PC-9 (cell line): ENCODE data around the gene CNNM3. TPM values are rescaled to one million over a fixed set of nuclear protein-coding genes. Genes with fewer than 3 reads are reported as not detected.
"Not testable (repeated sequence)": the region's sequence is repeated elsewhere in the genome, so short reads cannot be mapped to it uniquely, and the experiment has no call there.

Experiments
- BruUV-seq: library from RNA; stranded (reverse); fragments of 400-500 nt; replicated peaks from 2 replicates; lab custom pipeline; 2021; lab: Mats Ljungman, UMichigan
- CTCF ChIA-PET: fragments of 300-600 bp; sonication (Branson Sonifier 250); formaldehyde crosslinking; loops from one replicate; lab custom pipeline; 2022; ENCODE audit warnings: antibody characterized with exemption; lab: Charles Lee
- POLR2A ChIA-PET: fragments of 300-600 bp; sonication (Branson Sonifier 250); formaldehyde crosslinking; loops from one replicate; lab custom pipeline; 2022; ENCODE audit warnings: antibody characterized with exemption; ENCODE audit not compliant: unreplicated experiment; lab: Charles Lee
- DNase-seq, 2 experiments: peaks; one replicate each; pipeline versions ENCODE4 v3.0.0 to v3.0.0-alpha.2; 2015 to 2022; ENCODE audit warnings: mixed read lengths in 1 of 2
- H2AFZ ChIP-seq: fragments of 200-600 bp; sonication (generic); 2 replicates; pipeline ENCODE4 v1.8.1; 2017; ENCODE audit warnings: antibody characterized with exemption
- H3F3A ChIP-seq: fragments of 200-600 bp; sonication (generic); 2 replicates; pipeline ENCODE4 v1.8.1; 2017; ENCODE audit warnings: antibody characterized with exemption, mild to moderate bottlenecking, low read depth; ENCODE audit not compliant: insufficient read depth
- H3K27ac ChIP-seq: fragments of 200-600 bp; sonication (generic); 2 replicates; pipeline ENCODE4 v1.6.1; 2016; ENCODE audit warnings: mixed run types
- H3K27me3 ChIP-seq: fragments of 200-600 bp; sonication (generic); 2 replicates; pipeline ENCODE4 v1.6.1; 2016; ENCODE audit warnings: low read depth, mixed run types; ENCODE audit not compliant: insufficient read depth
- H3K36me3 ChIP-seq: fragments of 200-600 bp; sonication (generic); 2 replicates; pipeline ENCODE4 v1.6.1; 2016; ENCODE audit warnings: low read depth, mixed run types
- H3K4me1 ChIP-seq: fragments of 200-600 bp; sonication (generic); replicated peaks from 2 replicates; pipeline ENCODE4 v1.6.1; 2016; ENCODE audit warnings: mixed run types; ENCODE audit not compliant: insufficient read depth
- H3K4me2 ChIP-seq: fragments of 200-600 bp; sonication (generic); 2 replicates; pipeline ENCODE4 v1.6.1; 2017; ENCODE audit warnings: mixed run types
- H3K4me3 ChIP-seq: fragments of 200-600 bp; sonication (generic); 2 replicates; pipeline ENCODE4 v1.6.1; 2016; ENCODE audit warnings: mixed run types
- H3K79me2 ChIP-seq: fragments of 200-600 bp; sonication (generic); 2 replicates; pipeline ENCODE4 v1.6.1; 2017; ENCODE audit warnings: low read depth, mixed run types
- H3K9me2 ChIP-seq: fragments of 200-600 bp; sonication (generic); 2 replicates; pipeline ENCODE4 v1.8.1; 2017; ENCODE audit warnings: mild to moderate bottlenecking; ENCODE audit not compliant: insufficient read depth
- H3K9me3 ChIP-seq: fragments of 200-600 bp; sonication (generic); 2 replicates; pipeline ENCODE4 v1.8.1; 2016; ENCODE audit warnings: low read depth; ENCODE audit not compliant: insufficient read depth
- H4K20me1 ChIP-seq: fragments of 200-600 bp; sonication (generic); 2 replicates; pipeline ENCODE4 v1.8.1; 2017; ENCODE audit not compliant: insufficient read depth
- EZH2 ChIP-seq: fragments of 200-600 bp; sonication (generic); IDR thresholded peaks from 2 replicates; pipeline ENCODE4 v1.8.0; 2017; ENCODE audit warnings: antibody characterized with exemption, low read depth
- intact Hi-C: fragments of 100-400 bp; cut with micrococcal nuclease; formaldehyde crosslinking; loops from one replicate; pipeline ENCODE4 v1.10.0; 2022; ENCODE audit not compliant: unreplicated experiment
- total RNA-seq: library from RNA; stranded (reverse); gene quantifications from 2 replicates; pipeline ENCODE4 v1.2.3, GENCODE V29; 2021
- TF ChIP-seq, protein P1 (sequence below): fragments of 200-600 bp; sonication (generic); conservative IDR thresholded peaks from 2 replicates; pipeline ENCODE4 v1.6.1; 2017; ENCODE audit warnings: mixed run types, antibody characterized with exemption, mild to moderate bottlenecking, moderate library complexity

Gene CNNM3
- total RNA-seq, 1 experiment from 2014 or later, result 28.7 TPM

DNA sequence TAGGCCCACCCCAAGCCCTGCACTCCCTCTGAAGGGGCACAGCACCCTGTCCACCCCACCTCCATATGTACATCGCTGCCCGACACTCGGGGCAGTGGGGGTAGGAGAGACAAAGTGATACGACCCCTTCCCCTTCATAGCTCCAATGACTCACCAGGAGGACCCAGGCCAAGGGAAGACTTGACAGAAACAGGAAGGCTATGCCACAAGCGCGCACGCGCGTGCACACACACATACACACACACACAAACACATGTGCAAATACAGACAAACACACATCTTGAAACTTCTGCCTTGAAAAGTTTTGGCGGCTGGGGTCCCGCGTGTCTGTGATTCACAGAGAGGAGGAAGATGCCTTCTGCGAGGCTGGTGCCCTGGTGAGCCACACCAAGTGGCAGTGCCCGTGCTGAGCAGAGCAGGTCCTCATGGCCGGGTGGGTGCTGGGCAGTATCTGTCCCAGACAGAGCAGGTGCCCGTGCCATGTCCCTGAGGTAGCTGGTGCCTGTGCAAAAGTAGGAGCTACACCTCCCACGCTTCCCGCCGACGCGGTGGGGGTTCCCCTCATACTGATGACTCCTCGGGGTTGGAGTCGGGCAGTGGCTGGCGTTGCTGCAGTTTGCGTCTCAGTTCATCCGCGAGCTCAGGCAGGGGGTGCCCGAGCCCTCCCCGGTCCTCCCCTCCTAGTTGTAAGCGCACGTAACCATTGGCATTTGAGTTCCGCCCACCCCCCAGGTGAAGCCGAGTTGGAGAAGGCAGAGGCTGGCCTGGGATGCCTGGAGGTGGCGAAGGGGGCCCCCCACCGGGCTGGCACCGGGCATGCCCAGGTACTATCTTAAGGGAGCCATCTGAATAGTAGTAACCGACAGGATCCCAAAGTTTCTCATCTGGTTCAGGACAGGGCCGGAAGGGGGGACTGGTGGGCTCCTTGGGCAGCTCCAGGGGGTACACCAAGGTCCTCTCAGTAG is 44.3 kb downstream of the CNNM3 start:
- H2AFZ ChIP-seq, result no peak overlapping the region
- peaks cover 4% of the 10 kb centered on the region; the same call in 1 of the 2 replicates for H4K20me1 ChIP-seq
- no peaks in the 10 kb centered on the region for H3K9me2 ChIP-seq
- peaks cover 33% of the 10 kb centered on the region for H3K36me3 ChIP-seq
- no peak overlapping the region for H3K4me3 ChIP-seq
- H3F3A ChIP-seq, result peaks cover 15% of the 10 kb centered on the region; the same call in 1 of the 2 replicates
- ChIA-PET CTCF (no interaction called here), POLR2A (interaction anchor here (0.6 kb wide), 1 partner anchor 613 kb away, joined by 4 read pairs; no protein-coding TSS in a partner anchor)
- H3K79me2 ChIP-seq, result peaks cover 22% of the 10 kb centered on the region
- no TSS peak for BruUV-seq
- H3K4me2 ChIP-seq, result no peak overlapping the region
- no peak overlapping the region for H3K27ac ChIP-seq
- no peaks in the 10 kb centered on the region for H3K27me3 ChIP-seq
- DNase-seq, result no peak
- intact Hi-C loops, result no loop called here
- peaks cover 10% of the 10 kb centered on the region for H3K4me1 ChIP-seq
- H3K9me3 ChIP-seq, result no peaks in the 10 kb centered on the region
- TF ChIP-seq, protein P1, sequence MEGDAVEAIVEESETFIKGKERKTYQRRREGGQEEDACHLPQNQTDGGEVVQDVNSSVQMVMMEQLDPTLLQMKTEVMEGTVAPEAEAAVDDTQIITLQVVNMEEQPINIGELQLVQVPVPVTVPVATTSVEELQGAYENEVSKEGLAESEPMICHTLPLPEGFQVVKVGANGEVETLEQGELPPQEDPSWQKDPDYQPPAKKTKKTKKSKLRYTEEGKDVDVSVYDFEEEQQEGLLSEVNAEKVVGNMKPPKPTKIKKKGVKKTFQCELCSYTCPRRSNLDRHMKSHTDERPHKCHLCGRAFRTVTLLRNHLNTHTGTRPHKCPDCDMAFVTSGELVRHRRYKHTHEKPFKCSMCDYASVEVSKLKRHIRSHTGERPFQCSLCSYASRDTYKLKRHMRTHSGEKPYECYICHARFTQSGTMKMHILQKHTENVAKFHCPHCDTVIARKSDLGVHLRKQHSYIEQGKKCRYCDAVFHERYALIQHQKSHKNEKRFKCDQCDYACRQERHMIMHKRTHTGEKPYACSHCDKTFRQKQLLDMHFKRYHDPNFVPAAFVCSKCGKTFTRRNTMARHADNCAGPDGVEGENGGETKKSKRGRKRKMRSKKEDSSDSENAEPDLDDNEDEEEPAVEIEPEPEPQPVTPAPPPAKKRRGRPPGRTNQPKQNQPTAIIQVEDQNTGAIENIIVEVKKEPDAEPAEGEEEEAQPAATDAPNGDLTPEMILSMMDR, result no peak
- no peak for TF ChIP-seq EZH2

DNA sequence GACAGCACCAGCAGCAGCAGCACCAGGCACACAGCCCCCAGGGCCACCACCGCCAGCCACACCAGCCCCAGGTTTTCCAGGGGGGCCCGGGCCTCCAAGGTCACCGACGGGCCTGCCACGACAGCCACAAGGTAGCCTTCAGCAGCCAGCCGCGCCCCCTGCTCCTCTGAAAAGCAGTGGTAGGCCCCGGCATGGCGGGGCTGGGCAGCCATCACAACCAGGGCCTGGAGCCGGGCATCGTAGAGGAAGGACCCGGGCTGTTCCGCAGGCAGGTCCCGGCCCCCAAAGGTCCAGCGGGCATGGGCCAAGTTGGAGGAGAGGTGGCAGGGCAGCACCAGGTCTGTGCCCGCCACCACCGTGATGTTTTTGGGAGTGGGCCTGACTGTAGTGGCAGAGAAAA is 45.0 kb downstream of the CNNM3 start:
- CTCF ChIA-PET, result no interaction called here
- no peak overlapping the region for H2AFZ ChIP-seq
- no peak overlapping the region for H3K4me3 ChIP-seq
- peaks cover 23% of the 10 kb centered on the region for H3K79me2 ChIP-seq
- peaks cover 10% of the 10 kb centered on the region for H3K4me1 ChIP-seq
- no peaks in the 10 kb centered on the region for H3K9me3 ChIP-seq
- TF ChIP-seq, protein P1, result no peak
- no peak for TF ChIP-seq EZH2
- peaks cover 4% of the 10 kb centered on the region for H4K20me1 ChIP-seq
- DNase-seq, result no peak
- no TSS peak for BruUV-seq
- POLR2A ChIA-PET, result interaction anchor here (0.6 kb wide), 1 partner anchor 614 kb away, joined by 4 read pairs; no protein-coding TSS in a partner anchor
- intact Hi-C loops, result no loop called here
- no peak overlapping the region for H3K27ac ChIP-seq
- H3K27me3 ChIP-seq, result no peaks in the 10 kb centered on the region
- H3K4me2 ChIP-seq, result no peak overlapping the region
- no peaks in the 10 kb centered on the region for H3K9me2 ChIP-seq
- peaks cover 40% of the 10 kb centered on the region for H3K36me3 ChIP-seq
- peaks cover 15% of the 10 kb centered on the region; the same call in 1 of the 2 replicates for H3F3A ChIP-seq

DNA sequence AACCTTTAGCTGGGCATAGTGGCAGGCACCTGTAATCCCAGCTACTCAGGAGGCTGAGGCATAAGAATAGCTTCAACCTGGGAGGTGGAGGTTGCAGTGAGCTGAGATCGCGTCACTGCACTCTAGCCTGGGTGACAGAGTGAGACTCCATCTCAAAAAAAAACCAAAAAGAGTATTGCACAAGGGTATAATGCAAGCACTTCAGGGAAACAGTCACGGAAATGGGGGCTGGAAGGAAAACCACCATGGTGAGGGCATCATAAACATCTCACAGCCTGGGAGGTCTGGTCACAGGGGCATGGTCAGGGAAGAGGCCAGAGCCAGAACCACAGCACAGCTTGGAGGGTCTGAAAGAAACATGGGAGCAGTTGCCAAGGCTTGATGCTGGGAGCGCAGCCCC is 47.0 kb downstream of the CNNM3 start:
- H3K4me2 ChIP-seq, POLR2A ChIA-PET, H2AFZ ChIP-seq, H3K27me3 ChIP-seq, BruUV-seq, H3K4me3 ChIP-seq, H3K9me3 ChIP-seq, DNase-seq, H3K27ac ChIP-seq, H3K9me2 ChIP-seq, intact Hi-C loops: not testable (repeated sequence)
- Histone ChIP-seq H3F3A (peaks cover 20% of the 10 kb centered on the region; the same call in 1 of the 2 replicates), H4K20me1 (peaks cover 13% of the 10 kb centered on the region), H3K36me3 (peaks cover 52% of the 10 kb centered on the region), H3K79me2 (peaks cover 29% of the 10 kb centered on the region), H3K4me1 (peaks cover 10% of the 10 kb centered on the region)
- CTCF ChIA-PET, result interaction anchor here (0.5 kb wide), 1 partner anchor 1306 kb away, joined by 3 read pairs; no protein-coding TSS in a partner anchor
